ENCODE results near the gene WFDC12.

WFDC12 gene

GRCh38 chr20:45088247-45088646 is 36.0 kb downstream of the WFDC12 start:
- DNase-seq: no peak

GRCh38 chr20:45087814-45088213 is 36.5 kb downstream of the WFDC12 start:
- no peak for DNase-seq

DNA sequence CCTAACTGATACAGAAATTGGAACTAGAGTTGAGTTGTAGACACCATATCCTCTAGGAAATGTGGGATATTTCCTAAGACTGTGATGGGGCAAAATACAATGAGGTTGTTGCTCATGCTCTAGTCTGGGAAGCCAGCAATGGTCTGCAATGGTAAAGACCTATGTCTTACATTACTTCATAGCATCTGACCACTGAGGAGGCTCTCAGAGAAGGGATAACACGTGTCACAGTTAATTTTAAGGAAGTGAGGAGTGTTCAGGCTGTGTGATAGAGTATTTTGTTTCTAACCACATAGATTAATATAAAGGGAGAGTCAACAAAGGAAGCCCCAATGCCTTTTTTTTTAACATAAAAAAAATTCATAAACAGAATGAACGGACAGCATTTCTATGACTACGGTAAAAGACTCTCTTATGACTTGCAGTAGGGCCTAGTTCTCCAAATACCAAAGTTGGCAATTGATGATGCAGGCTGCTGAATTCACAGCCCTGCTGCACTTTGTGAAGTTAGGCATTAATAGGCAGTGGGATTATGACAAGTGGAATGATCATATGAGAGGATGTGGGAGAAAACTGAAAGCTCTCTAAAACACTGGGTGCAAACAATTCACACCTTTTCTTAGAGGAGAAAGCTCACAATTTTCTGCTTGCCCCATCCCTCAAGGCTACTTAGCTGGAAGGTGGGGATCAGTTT is 37.0 kb downstream of the WFDC12 start:
- no peak for DNase-seq

DNA sequence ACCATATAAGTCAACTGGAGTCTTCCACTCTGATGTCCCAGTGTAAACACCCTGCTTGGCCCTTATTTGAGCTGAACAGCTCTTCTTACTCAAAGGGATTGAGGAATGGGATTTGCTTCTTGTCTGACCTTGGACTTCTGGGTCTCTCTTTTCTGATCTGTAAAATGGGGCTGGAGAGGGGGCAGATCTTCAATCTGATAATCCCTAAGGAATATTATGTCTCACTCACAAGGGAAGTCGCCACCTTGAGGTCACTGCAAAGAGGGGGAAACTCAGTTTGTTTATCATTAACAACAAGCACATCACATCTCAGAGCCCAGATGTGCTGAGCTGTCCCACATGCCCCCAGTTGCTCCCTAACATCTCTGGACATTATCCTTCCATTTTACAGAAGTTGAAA is 38.4 kb downstream of the WFDC12 start:
- no peak for DNase-seq

GRCh38 chr20:45085289-45085688 is 39.0 kb downstream of the WFDC12 start:
- no peak for DNase-seq

DNA sequence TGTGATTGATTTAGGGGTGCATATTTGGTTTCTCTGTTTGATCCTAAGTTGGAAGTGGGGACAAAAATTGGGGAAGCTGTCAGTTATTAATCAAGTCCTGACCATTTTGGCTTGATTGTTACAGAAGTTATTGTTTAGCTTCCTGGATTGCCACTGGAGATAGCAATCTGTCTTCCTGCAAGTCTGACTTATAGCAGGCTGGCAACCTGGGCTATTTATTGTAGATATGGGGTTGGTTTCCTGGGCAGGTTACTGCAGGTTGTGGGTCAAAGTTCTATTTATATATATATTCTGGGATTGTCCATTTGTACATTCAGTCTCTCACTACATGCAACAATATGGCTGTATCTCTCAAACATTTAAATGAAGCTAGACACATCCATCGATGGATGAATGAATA is 41.1 kb downstream of the WFDC12 start:
- DNase-seq: no peak

DNA sequence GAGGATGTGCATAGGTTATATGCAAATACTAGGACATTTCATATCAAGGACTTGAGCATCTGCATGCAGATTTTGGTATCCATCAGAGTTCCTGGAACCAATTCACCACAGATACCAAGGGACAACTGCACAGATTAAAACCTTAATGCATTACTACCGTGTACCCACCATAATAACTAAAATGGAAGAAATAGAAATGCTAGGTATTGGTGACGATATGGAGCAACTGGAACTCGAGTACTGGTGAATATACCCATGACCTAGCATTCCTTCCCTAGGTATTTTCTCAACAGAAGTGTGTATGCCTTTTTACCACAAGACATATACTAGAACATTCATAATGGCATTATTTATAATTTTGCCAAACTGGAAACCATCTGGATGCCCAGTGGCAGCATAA is 41.8 kb downstream of the WFDC12 start:
- DNase-seq: no peak

- DNase-seq: no peak
These were observed 43.2 kb downstream of the WFDC12 start for GRCh38 chr20:45080867-45081624.

DNA sequence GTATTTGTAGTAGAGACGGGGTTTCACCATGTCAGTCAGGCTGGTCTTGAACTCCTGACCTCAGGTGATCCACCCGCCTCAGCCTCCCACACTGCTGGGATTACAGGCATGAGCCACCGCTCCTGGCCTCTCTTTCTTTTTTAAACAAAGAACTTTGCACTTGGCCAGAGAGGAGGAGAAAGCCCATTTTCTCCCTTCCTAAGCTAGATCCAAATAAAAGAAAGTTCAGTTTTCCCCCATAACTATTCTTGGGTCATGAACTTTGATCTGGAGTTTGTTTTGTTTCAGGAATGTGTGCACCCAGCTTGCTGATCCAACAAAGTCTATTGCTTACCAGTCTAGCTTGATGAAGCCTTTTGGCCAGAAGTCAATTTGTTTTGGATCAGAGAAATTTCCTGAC is 46.7 kb downstream of the WFDC12 start:
- no peak for DNase-seq
